ENCODE results near the gene CCDC28A. TPM values are rescaled to one million over a fixed set of nuclear protein-coding genes. Genes with fewer than 3 reads are reported as not detected.

The CCDC28A gene
- total RNA-seq, 1 experiment from 2014 or later = 9.1 TPM

DNA sequence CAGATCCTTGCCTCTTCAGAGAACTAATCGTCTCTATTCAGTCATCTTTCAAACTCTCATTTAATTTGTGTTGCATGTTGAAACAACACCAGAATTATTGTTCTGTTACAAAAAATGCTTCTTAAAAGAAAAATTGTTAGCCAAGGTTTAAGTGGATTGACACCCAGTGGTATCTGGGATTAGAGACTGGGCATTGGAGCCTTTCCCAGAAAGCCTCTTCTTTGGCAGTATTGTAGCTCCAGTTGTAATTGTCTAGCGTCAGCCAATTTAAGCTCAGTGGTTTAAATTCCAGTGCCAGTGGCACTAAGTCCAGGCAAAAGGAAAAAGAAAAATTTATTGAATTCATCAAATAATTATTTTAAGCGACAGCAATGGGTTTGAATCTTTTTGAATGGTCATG lies 801 bp downstream of the CCDC28A start:
- no peak for DNase-seq
- peak overlapping the region; percentile 65; the same call in 1 of the 2 replicates for H3K4me3 ChIP-seq (ENCODE audit: insufficient read depth, low read depth, low read length)
- no peaks in the 10 kb centered on the region for H3K36me3 ChIP-seq (replicated peaks; ENCODE audit: control insufficient read depth, insufficient read depth, low read length)
- H3K27me3 ChIP-seq (ENCODE audit: control insufficient read depth, insufficient read depth, low read length) = no peaks in the 10 kb centered on the region

DNA sequence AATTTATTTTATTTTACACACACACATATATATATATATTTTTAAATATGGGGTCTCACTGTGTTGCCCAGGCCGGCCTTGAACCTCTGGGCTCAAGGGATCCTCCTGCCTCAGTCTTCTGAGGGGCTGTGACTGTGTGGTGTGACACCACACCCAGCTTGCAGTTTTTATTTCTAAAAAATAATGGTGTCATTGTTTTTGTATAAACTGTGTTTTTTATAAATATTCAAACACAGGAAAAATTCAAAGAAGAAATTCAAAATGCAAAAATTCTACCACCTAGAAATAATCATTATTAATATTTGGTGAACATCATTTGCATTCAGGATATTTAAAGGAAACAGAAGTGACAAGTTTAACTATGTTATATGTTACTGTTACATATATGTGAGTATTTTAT lies 3.1 kb downstream of the CCDC28A start:
- H3K4me3 ChIP-seq (ENCODE audit: insufficient read depth, low read depth, low read length) = no peak overlapping the region
- H3K36me3 ChIP-seq (replicated peaks; ENCODE audit: control insufficient read depth, insufficient read depth, low read length) = no peaks in the 10 kb centered on the region
- no peak for DNase-seq
- H3K27me3 ChIP-seq (ENCODE audit: control insufficient read depth, insufficient read depth, low read length) = no peaks in the 10 kb centered on the region

DNA sequence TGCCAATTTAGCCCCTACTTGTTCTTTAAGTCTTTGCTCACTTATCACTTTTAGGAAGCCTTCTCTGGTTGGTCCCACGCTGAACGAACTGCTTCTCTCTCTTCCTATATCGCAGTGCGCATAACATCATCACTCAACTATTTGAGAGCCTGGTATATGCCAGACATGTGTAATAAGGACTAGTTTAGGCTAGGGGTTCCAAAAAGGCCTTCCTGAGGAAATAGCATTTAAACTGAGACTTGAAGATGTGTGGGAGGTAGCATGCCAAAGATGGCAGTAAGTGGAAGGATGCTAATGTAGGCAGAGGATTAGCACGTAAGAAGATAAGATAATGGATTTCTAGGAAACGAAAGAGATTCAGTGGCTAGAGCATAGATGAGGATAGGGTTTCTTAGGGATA lies 4.8 kb downstream of the CCDC28A start:
- H3K4me3 ChIP-seq (ENCODE audit: insufficient read depth, low read depth, low read length) = no peak overlapping the region
- H3K27me3 ChIP-seq (ENCODE audit: control insufficient read depth, insufficient read depth, low read length) = no peaks in the 10 kb centered on the region
- no peaks in the 10 kb centered on the region for H3K36me3 ChIP-seq (replicated peaks; ENCODE audit: control insufficient read depth, insufficient read depth, low read length)
- DNase-seq = no peak

DNA sequence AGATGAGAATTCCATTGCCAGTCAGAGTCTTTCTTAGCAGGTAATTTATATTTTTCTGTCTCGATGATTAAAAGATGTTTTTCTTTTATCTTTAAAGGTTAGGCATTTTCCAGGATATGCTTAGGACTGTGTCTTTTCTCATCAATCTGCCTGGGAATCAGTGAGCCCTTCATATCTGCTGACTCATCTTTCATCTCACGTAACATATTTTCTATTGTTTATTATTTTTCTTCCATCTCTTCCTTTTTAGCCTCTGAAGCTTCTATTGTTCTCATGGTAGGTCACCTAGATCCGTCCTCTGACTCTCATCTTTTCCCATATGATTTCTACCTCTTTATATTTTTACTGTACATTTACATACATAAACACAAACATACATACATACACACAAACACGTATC lies 8.7 kb downstream of the CCDC28A start:
- no peaks in the 10 kb centered on the region for H3K36me3 ChIP-seq (replicated peaks; ENCODE audit: control insufficient read depth, insufficient read depth, low read length)
- no peak for DNase-seq
- no peaks in the 10 kb centered on the region for H3K27me3 ChIP-seq (ENCODE audit: control insufficient read depth, insufficient read depth, low read length)
- H3K4me3 ChIP-seq (ENCODE audit: insufficient read depth, low read depth, low read length) = no peak overlapping the region

- DNase-seq = no peak
- Histone ChIP-seq H3K27me3 (ENCODE audit: control insufficient read depth, insufficient read depth, low read length) (no peaks in the 10 kb centered on the region), H3K4me3 (ENCODE audit: insufficient read depth, low read depth, low read length) (no peak overlapping the region), H3K36me3 (replicated peaks; ENCODE audit: control insufficient read depth, insufficient read depth, low read length) (no peaks in the 10 kb centered on the region)
These were observed 11.5 kb downstream of the CCDC28A start for GRCh38 chr6:138785079-138785478.

DNA sequence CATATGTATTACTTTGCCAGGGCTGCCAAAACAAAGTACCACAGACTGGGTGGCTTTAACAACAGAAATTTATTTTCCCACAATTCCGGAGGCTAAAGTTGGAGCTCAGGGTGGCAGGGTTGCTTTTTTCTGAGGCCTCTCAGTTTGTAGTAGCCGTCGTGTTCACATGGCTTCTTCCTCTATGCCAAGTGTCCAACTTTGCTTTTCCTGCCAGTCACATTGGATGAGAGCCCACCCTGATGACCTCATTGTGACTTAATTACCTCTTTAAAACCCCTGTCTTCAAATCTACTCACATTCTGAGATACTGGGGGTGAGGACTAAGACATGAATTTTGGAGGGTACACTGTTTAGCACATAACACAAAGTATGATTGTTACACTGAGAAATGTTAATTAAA lies 12.4 kb downstream of the CCDC28A start:
- no peak overlapping the region for H3K4me3 ChIP-seq (ENCODE audit: insufficient read depth, low read depth, low read length)
- no peaks in the 10 kb centered on the region for H3K27me3 ChIP-seq (ENCODE audit: control insufficient read depth, insufficient read depth, low read length)
- no peaks in the 10 kb centered on the region for H3K36me3 ChIP-seq (replicated peaks; ENCODE audit: control insufficient read depth, insufficient read depth, low read length)
- no peak for DNase-seq

DNA sequence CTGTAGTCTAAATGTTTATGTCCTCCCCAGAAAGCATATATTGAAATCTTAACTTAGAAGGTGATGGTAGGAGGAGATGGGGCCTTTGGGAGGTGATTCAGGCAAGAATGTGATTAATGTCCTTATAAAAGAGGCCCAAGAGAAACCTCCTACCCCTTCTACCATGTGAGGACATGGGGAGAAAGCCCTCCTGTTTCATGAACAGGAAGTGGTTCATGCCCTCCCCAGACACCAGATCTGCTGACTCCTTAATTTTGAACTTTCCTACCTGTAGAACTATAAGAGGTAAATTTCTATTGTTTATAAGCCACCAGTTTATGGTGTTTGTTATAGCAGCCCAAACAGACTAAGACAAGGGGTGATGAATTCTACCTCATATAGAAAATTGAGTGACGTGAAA lies 13.6 kb downstream of the CCDC28A start:
- no peak for DNase-seq
- Histone ChIP-seq H3K36me3 (replicated peaks; ENCODE audit: control insufficient read depth, insufficient read depth, low read length) (no peaks in the 10 kb centered on the region), H3K27me3 (ENCODE audit: control insufficient read depth, insufficient read depth, low read length) (no peaks in the 10 kb centered on the region), H3K4me3 (ENCODE audit: insufficient read depth, low read depth, low read length) (no peak overlapping the region)

DNA sequence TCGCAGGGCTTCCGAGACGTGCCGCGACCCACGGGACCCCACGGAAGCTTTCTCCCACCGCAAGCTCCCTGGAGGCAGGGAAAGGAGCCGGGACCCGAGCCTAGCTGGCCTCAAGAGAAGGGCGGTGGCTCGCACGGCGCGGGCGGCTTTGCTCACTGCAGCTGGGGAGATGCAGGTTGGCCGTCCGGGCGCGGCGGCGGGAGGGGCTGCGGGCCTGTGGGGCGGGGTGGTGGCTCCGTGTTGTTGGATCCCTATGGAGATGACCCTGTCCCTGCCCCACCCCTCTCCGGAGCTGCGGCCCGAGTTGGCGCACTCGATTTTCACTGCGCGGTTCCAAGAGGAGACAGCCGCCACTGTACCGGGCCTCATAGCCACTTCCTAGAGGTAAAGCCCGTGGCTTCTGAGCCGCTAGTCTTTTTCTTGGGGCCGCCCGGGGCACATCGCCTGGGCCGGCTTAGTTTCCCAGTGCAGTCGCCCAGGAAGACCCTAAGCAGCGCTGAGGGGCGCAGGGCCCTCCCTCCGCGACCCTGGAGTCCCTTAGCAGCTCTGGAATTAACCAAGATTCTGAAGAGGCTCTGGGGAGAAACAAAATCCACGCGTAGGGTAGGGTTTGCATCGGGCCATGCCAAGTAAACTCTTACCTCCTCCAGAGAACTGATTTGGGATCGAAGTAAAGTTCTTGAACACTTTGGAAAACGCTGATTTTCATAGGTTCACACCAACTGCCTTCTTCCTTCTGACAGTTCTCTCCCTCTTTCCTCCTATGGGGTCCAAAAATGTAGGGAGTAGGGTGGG lies 22.4 kb downstream of the CCDC28A start, which contains the start of gene ECT2L:
TSS of gene ECT2L (plus strand) at position 279 of the 795 bp plus-strand sequence. CDS start 17,188 bp downstream, outside the sequence.
- H3K36me3 ChIP-seq (replicated peaks; ENCODE audit: control insufficient read depth, insufficient read depth, low read length) = no peaks in the 10 kb centered on the region
- peaks cover 6% of the 10 kb centered on the region; the same call in 1 of the 2 replicates for H3K27me3 ChIP-seq (ENCODE audit: control insufficient read depth, insufficient read depth, low read length)
- peak; percentile 92 for DNase-seq
- H3K4me3 ChIP-seq (ENCODE audit: insufficient read depth, low read depth, low read length) = peak within 1 kb of the TSS; percentile 46

DNA sequence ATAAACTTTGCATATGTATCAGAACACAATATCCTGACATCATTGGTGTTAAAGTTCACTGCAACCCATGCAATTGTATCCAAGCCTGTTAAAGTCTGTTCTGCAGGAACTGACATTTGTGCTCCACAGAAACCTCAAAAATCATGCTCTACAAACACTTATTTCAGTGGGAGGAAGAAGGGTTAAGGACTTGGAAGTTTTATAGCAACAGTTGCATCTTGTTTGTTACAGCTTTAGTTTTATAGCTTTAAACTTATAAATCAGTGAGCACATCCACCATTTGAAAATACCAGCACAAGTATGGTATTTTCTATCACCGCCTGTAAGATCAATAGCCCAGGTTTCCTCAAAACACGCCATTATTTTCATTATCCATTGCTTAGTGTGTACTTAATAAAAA lies 23.2 kb downstream of the CCDC28A start:
- no peaks in the 10 kb centered on the region for H3K36me3 ChIP-seq (replicated peaks; ENCODE audit: control insufficient read depth, insufficient read depth, low read length)
- peaks cover 6% of the 10 kb centered on the region; the same call in 1 of the 2 replicates for H3K27me3 ChIP-seq (ENCODE audit: control insufficient read depth, insufficient read depth, low read length)
- H3K4me3 ChIP-seq (ENCODE audit: insufficient read depth, low read depth, low read length) = no peak overlapping the region
- DNase-seq = no peak

- Histone ChIP-seq H3K27me3 (ENCODE audit: control insufficient read depth, insufficient read depth, low read length) (peaks cover 6% of the 10 kb centered on the region; the same call in 1 of the 2 replicates), H3K36me3 (replicated peaks; ENCODE audit: control insufficient read depth, insufficient read depth, low read length) (no peaks in the 10 kb centered on the region)
These were observed 24.4 kb downstream of the CCDC28A start for GRCh38 chr6:138797806-138798446.

DNA sequence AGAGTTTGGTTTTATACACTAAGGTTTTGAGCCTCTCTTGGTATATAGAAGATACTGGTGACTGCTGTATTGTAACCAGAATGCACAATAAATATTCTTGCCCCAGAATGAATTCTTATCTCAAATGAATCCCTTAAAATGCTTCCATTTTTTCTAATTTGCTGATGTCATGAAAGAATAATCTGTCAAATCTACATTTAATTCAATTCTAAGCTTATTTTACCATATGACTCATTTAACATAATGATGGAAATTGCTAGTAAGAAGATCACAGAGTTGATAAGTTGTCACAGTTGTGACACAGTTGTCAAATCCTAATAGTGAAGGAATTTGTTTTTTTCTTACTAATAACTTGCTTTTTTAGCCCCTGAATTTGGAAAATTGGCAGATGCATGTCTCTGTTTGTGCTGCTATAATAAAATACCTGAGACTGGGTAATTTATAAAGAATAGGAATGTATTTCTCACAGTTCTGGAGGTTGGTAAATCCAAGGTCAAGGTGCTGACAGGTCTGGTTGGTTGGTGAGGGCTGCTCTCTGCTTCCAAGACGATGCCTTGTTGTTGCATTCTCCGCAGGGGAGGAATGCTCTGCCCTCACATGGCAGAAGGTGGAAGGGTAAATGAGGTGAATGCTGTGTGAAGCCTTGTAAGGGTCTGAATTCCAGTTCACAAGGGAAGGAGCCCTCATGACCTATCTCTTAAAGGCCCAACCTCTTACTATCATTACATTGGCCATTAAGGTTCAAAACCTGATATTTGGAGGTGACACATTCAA lies 27.0 kb downstream of the CCDC28A start:
- Histone ChIP-seq H3K27me3 (ENCODE audit: control insufficient read depth, insufficient read depth, low read length) (peaks cover 6% of the 10 kb centered on the region; the same call in 1 of the 2 replicates), H3K36me3 (replicated peaks; ENCODE audit: control insufficient read depth, insufficient read depth, low read length) (no peaks in the 10 kb centered on the region), H3K4me3 (ENCODE audit: insufficient read depth, low read depth, low read length) (no peak overlapping the region)
- peak; percentile 63 for DNase-seq

More at GRCh38 chr6:138797806-138798446, 24.4 kb downstream of the CCDC28A start:
- no peak overlapping the region for H3K4me3 ChIP-seq (ENCODE audit: insufficient read depth, low read depth, low read length)
- no peak for DNase-seq

- no peaks in the 10 kb centered on the region for H3K36me3 ChIP-seq (replicated peaks; ENCODE audit: control insufficient read depth, insufficient read depth, low read length)
These were observed 29.8 kb downstream of the CCDC28A start for GRCh38 chr6:138803331-138803730.

DNA sequence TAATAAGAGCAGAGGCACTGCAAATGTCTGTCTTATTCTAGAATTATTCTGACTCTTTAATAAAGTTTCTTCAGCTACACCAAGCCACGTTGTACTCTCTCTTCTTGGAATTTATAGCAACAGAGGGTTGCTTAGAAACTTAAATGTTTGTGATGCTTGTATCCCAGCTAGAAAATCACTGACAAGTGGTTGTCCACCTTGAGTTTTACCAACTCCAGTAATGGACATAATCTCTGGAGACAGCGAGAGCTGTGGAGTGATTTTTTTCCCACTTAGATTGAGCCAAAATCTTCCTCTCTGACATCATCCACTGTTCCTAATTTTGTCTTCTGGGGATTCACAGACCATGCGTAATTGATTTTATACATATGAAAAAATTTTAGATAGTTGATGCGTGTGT lies 30.3 kb downstream of the CCDC28A start:
- no peaks in the 10 kb centered on the region for H3K36me3 ChIP-seq (replicated peaks; ENCODE audit: control insufficient read depth, insufficient read depth, low read length)
- no peak overlapping the region for H3K4me3 ChIP-seq (ENCODE audit: insufficient read depth, low read depth, low read length)
- H3K27me3 ChIP-seq (ENCODE audit: control insufficient read depth, insufficient read depth, low read length) = no peaks in the 10 kb centered on the region
- DNase-seq = no peak

More at GRCh38 chr6:138803331-138803730, 29.8 kb downstream of the CCDC28A start:
- H3K4me3 ChIP-seq (ENCODE audit: insufficient read depth, low read depth, low read length) = no peak overlapping the region
- no peaks in the 10 kb centered on the region for H3K27me3 ChIP-seq (ENCODE audit: control insufficient read depth, insufficient read depth, low read length)
- DNase-seq = no peak

- H3K36me3 ChIP-seq (replicated peaks; ENCODE audit: control insufficient read depth, insufficient read depth, low read length) = no peaks in the 10 kb centered on the region
- DNase-seq = no peak
- H3K4me3 ChIP-seq (ENCODE audit: insufficient read depth, low read depth, low read length) = no peak overlapping the region
- no peaks in the 10 kb centered on the region for H3K27me3 ChIP-seq (ENCODE audit: control insufficient read depth, insufficient read depth, low read length)
These were observed 31.6 kb downstream of the CCDC28A start for GRCh38 chr6:138805016-138805765.
